HG03060 (cell line): ENCODE results near the gene CCNL2.
"Not testable (repeated sequence)": the region's sequence is repeated elsewhere in the genome, so short reads cannot be mapped to it uniquely, and the experiment has no call there.

Source experiments
- ATAC-seq: cut with Tn5 transposase; IDR thresholded peaks from one replicate; pipeline ENCODE4 v1.9.1; 2021; ENCODE audit warnings: low read depth, moderate number of reproducible peaks; ENCODE audit not compliant: unreplicated experiment

Gene CCNL2

GRCh38 chr1:1421147-1421906 is 22.2 kb upstream of the CCNL2 start, which contains the start of gene ANKRD65:
Gene ANKRD65 (minus strand): TSS chr1:1421276. CDS start chr1:1421005, 271 bp downstream.
- ATAC-seq: no peak

DNA sequence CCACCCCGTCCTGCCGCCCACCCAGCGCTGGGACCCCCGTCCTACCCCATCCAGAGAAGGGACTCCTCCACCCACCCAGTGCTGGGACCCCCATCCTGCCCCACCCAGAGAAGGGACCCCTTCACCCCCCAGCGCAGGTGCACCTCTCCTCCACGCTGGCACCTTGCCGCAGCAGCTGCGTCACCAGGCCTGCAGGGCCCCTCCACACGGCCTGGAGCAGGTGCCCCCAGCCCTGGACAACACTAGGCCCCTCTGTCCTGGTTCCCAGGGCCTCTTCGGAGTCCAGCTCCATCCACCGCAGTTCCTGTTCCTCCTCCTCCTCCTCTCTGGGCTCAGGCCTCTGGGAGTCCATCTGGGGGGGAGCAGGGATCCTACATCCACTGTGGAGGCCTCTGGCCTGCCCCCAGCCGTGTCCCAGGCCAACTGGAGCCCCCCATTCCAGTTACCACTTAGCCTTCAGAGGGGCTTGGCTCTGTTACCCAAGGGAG is 21.6 kb upstream of the CCNL2 start:
- ATAC-seq: no peak

DNA sequence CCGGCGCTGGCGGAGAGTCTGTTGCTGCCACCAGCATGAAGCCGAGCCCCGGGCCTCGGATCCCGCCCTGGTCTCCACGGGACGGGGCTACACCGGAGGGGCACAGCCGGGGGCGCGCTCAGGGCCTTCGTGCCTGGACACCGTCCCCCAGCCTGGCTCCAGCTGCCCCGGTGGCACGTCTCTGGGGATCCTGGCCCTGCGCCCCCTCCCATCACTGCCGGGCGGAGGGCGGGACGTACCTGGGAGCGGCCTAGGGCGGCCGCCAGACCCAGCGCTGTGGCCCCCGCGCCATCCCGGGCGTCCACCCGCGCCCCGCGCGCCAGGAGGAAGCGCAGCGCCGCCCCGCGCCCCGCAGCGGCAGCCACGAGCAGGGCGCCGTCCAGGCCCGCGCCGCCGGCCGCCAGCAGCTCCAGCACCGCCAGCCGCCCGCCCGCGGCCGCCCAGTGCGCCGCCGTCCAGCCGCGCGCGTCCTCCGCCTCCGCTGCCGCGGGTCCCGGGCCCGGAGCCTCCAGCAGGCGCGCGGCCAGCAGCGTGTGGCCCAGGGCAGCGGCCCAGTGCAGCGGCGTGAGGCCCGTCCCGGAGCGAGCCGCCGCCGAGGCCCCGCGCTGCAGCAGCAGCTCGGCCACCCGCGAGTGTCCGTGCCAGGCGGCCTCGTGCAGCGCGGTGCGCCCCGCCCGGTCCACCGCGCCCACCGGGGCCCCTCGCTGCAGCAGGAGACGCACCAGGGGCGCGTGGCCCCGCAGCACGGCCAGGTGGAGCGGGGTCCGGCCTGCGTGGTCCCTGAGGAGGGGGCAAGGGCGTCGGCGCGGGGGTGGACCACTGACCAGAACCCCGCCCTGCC is 20.9 kb upstream of the CCNL2 start:
- ATAC-seq: no peak

GRCh38 chr1:1419363-1419812 is 20.3 kb upstream of the CCNL2 start:
- no peak for ATAC-seq

- no peak for ATAC-seq
These were observed 19.6 kb upstream of the CCNL2 start for GRCh38 chr1:1418464-1419362.

DNA sequence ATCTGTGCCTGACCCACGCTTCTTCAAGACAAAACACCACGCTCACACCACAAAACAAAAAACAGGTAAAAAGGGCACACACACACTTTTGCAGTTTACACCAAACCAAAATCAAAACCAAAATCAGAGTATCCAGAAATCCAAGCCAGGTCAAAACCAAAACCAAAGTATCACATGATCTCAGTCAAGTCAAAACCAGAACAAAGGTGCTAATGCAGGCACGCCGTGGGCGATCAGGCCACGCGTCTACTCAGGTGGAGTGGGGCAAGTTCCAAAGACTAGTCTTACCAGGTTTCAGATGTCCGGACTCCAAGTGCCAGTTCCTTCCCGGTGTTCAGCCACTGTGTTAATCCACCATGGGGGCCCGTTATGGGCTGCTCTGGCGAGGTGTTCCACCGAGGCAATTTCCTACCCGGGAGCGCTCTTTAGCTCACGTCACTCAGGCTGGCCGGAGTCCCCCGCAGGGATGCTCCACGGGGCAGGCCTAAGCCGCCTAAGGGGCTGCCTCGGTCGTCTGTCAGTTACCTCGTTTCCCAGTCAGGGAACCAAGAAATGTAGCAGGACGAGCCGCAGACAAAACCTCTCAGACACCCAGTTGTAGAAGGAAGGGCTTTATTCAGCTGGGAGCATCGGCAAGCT is 18.8 kb upstream of the CCNL2 start:
- ATAC-seq: not testable (repeated sequence)

DNA sequence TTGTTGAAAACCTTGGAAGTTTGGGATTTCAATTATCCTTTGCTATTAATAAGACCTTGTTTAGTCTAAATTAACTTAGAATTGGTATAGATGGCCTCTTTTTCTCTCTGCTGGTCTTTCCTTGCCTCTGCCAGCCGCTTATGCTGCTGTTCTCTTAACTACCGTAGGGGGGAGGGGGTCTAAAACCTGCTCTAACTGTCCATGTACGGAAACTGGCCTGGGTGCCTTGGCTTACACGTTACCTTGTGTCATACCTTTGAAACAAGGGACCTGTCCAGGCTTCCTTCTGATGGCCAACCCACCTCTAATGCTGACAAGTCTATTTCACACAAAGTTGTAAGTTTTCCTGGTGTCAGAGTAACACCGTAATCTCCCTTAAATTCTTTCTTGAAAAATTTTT is 18.3 kb upstream of the CCNL2 start:
- not testable (repeated sequence) for ATAC-seq

GRCh38 chr1:1415751-1416150 is 16.6 kb upstream of the CCNL2 start:
- no peak for ATAC-seq

GRCh38 chr1:1412311-1412902 is 13.3 kb upstream of the CCNL2 start:
- not testable (repeated sequence) for ATAC-seq

DNA sequence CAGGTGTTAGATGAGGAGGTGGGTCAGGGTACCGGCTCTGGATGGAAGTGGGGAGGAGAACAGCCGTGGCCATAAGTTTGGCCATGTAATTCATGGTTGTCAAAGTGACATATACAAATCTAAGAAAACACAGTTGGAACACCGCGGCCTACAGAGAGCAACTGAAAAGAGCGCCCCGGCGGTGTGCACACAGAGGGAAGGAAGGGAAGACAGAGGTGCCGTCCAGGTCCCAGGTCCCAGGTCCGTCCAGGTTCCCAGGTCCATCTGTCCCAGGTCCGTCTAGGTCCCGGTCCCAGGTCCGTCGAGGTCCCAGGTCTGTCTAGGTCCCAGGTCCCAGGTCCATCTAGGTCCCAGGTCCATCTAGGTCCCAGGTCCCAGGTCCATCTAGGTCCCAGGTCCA is 12.5 kb upstream of the CCNL2 start:
- ATAC-seq: no peak

GRCh38 chr1:1410238-1410637 is 11.1 kb upstream of the CCNL2 start:
- not testable (repeated sequence) for ATAC-seq

- peak; percentile 6 for ATAC-seq
These were observed 8.6 kb upstream of the CCNL2 start for GRCh38 chr1:1407636-1408318.

DNA sequence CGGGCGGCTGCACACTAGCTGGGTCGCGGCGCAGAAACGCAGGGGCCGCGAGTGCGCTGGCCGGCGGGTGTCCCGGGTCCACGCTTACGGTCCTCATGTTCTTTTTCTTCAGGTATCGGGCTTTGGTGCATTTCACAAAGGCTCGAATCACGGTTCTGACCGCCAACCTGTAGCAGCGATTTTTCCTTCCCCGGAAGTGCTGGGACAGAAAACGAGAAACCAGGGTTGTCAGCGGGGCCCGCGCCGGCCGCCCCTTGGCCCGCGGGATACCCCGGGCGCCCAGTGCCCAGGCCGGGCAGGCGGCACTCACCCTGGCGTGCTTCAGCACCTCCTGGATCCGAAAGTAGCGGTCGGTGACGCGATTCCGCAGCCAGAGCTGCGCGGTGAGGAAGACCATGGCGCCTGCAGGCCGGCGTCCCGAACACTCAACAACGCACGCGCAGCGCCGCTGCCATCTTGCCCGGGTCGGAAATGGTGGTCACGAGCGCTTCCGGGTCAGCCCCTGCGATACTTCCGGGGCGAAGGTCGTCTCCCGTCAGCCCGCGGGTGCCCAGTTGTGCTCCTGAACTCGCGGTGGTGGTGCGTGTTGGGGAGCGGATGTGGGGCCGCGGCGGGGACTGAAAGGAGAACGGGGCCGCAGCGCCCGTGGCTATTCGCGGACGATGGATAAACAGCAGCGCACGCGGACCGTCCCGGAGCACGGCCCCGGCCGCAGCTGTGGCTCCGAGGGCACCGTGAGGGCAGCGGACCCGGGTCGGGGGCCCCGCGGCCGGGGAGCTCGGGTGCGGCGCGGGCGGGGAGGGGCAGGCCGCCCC is 7.9 kb upstream of the CCNL2 start, which contains the start of gene MRPL20:
TSS of gene MRPL20 (minus strand) at position 473 of the 815 bp plus-strand sequence. CDS start at position 397, 76 bp downstream.
- ATAC-seq: peak; percentile 72

- ATAC-seq: no peak
These were observed 7.1 kb upstream of the CCNL2 start for GRCh38 chr1:1406101-1406820.

DNA sequence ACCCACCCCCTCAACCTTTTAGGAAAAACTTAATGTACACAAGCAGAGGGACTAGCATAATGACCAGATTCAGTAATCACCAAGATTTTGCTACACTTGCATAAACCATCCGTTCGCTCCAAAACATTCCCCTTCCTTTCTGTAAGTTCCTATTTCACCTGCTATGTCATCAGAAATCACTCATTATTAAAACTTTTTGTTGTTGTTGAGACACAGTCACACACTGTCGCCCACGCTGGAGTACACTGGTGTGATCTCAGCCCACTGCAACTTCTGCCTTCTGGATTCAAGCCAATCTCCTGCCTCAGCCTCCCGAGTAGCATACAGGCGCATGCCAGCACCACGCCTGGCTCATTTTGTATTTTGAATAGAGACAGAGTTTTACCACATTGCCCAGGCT is 4.5 kb upstream of the CCNL2 start:
- no peak for ATAC-seq

GRCh38 chr1:1402901-1403392 is 3.8 kb upstream of the CCNL2 start:
- not testable (repeated sequence) for ATAC-seq
